ENCODE data around the gene RELL2.

- TF ChIP-seq CTCF (IDR thresholded peaks at IDR 0.05 in 2 of 3, conservative IDR thresholded peaks at IDR 0.05 in 1 of 3; ENCODE audit: borderline replicate concordance in 1 of 3, insufficient read depth in 1 of 3, low read depth in 2 of 3, low read length in 2 of 3) (no peak), CEBPB (IDR thresholded peaks at IDR 0.05; ENCODE audit: low read depth) (no peak), EZH2 (IDR thresholded peaks at IDR 0.05) (no peak), POLR2A (IDR thresholded peaks at IDR 0.05; ENCODE audit: borderline replicate concordance, extremely low read depth, insufficient read depth, insufficient read length) (no peak), REST (IDR thresholded peaks at IDR 0.05; ENCODE audit: low read depth) (no peak), SIN3A (IDR thresholded peaks at IDR 0.05; ENCODE audit: low read depth) (no peak), ZNF274 (IDR thresholded peaks at IDR 0.05; ENCODE audit: low read depth, low read length) (no peak), EGR1 (IDR thresholded peaks at IDR 0.05; ENCODE audit: low read depth) (no peak), YY1 (IDR thresholded peaks at IDR 0.05; ENCODE audit: extremely low read depth, insufficient replicate concordance, low read depth, low read length) (no peak), JUND (IDR thresholded peaks at IDR 0.05) (no peak), POLR2AphosphoS5 (IDR thresholded peaks at IDR 0.05; ENCODE audit: low read depth, low read length) (no peak), ATF3 (IDR thresholded peaks at IDR 0.05) (no peak)
- TF ChIP-seq, protein P1, sequence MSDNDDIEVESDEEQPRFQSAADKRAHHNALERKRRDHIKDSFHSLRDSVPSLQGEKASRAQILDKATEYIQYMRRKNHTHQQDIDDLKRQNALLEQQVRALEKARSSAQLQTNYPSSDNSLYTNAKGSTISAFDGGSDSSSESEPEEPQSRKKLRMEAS (IDR thresholded peaks at IDR 0.05) = no peak
Observed at GRCh38 chr5:141675672-141676071, 38.9 kb downstream of the RELL2 start.

Data from HCT116 (cell line).